HG03060 (cell line): ENCODE data around the gene SLC44A3.
A peak's percentile ranks its signal among the peaks of the same experiment; 100 is the strongest.
"Not testable (repeated sequence)": the region's sequence is repeated elsewhere in the genome, so short reads cannot be mapped to it uniquely, and the experiment has no call there.

ENCODE experiments used
- ATAC-seq: cut with Tn5 transposase; IDR thresholded peaks from one replicate; pipeline ENCODE4 v1.9.1; 2021; ENCODE audit warnings: low read depth, moderate number of reproducible peaks; ENCODE audit not compliant: unreplicated experiment

Gene SLC44A3

GRCh38 chr1:94832931-94833585 lies 12.9 kb downstream of the SLC44A3 start:
- ATAC-seq: no peak

- ATAC-seq: no peak
Observed at GRCh38 chr1:94836891-94837290, 16.7 kb downstream of the SLC44A3 start.

DNA sequence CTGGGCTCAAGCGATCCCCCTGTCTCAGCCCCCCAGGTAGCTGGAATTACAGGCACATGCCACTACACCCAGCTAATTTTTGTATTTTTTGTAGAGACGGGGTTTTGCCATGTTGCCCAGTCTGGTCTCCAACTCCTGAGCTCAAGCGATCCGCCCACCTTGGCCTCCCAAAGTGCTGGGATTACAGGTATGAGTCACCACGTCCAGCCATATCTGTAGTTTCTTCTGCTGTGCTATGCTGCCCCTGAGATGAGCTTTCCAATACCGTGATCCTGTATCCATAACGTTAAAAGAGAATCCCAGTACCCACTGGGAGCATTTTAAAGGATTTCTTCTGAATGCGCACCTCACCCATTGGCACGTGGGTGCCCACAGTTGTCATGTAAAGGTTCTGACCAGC lies 20.2 kb downstream of the SLC44A3 start:
- not testable (repeated sequence) for ATAC-seq

GRCh38 chr1:94840808-94841207 lies 20.7 kb downstream of the SLC44A3 start:
- ATAC-seq: no peak

DNA sequence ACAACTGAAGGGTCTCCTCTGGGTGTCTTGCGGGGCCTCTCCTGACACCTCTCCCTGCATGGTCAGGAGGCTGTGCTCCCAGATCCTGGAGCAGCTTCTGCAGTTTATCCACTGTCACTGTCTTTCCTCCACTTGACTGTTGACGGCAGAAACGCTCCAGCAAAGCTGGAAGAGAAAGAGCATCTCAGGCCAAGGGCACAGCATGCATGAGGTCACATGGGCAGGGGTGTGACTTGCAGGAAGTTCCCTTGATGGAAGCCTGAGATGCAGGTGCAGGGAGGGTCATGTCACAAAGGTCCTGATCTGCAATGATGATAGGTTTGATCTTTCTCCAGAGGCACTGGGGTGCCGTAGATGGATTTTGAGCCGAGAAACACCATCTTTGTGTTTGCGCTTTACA lies 23.3 kb downstream of the SLC44A3 start:
- ATAC-seq: no peak

DNA sequence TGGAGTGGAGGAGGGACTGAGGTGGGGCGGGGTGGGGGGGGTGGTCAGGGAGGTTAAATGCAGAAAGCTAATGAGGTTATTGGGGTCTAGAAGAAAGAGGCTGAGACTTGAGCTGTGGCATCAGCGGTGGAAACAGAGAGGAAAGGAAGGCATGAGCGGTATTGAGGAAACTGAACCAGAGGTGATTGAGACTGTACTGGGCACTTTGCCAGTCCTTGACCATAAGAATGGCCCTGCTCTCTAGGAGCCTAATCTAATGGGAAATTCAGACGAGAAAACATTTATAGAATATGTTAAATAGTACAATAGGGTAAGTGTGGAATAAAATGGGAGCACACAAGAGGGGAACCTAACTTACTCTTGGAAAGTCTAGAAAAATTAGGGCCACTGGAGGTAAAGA lies 23.7 kb downstream of the SLC44A3 start:
- no peak for ATAC-seq

DNA sequence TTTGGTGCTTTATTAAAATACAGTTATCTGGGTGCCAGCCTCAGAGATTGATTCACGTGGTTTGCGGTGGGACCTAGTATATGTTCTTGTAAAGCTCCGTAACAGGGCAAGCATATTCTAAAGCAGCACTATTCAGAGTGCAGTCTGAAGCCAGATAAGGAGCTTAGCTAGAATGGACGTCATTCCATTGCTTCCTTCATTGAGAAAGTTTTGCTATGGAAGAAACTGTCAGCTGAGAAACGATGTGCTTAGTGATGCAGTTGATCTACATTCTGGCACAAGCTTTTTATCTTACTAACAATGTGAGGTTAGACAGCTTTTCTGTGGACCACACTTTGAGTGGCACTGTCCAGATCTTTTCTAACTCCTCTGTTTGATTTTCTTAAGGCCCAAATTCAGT lies 26.2 kb downstream of the SLC44A3 start:
- no peak for ATAC-seq

GRCh38 chr1:94851571-94851970 lies 31.4 kb downstream of the SLC44A3 start:
- ATAC-seq: no peak

- ATAC-seq: no peak
Observed at GRCh38 chr1:94852788-94853187, 32.6 kb downstream of the SLC44A3 start.

DNA sequence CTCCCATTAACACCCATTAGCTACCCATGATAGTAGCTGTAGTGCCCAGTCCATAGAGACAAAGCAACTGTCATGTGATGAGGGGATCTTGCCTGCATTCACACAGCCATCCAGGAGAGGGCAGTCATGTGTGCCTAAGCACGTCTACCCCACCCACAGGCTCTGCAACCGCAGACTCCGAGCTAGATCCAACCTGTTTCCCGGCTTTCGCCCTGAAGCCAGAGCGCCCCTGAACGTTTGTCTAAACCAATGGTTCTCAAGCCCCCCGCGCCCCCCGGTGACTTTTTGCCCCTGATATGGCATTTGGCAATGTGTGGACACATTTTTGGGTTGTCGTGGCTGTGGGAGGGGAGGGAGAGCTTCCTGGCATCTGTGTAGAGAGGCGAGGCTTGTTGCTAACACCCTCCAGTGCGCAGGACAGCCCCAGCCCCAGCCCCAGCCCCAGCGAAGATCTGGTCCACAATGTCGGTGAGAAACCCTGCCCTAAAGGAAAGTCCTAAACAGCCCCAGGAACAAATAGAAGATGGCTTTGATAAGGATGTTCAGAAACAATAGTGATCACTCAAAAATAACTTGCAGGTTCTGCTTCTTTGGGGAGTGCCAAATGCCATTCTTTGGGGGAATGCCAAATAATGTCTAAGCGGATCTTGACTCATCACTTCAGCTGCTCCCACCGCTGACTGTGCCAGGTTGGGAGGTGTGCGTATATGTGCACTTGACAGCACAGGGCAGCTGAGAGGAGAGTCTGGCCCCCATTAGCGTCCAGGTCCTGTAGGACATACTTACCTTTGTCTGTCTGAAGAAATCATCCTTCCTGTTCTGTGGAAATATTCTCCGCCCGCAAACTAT lies 34.5 kb downstream of the SLC44A3 start:
- ATAC-seq: peak; percentile 95

DNA sequence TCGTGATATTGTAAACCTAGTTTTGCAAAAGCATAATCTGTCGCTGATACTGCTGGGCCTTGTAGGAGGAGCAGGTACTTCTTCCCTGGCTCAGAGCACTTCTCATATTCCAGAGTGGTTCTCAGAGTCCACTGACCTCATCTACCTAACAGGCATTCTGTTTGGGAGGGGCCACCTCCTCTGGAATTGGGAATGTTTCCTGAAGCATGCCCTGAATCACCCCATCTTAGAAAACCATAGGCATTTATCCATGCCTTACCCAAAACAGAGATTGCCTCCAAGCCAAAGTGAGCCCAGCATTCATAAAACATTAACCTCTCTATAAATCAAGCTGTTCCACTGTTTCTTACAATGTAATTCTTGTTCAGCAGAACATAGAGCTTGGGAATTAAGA lies 35.1 kb downstream of the SLC44A3 start:
- no peak for ATAC-seq

GRCh38 chr1:94856004-94856403 lies 35.8 kb downstream of the SLC44A3 start:
- no peak for ATAC-seq

GRCh38 chr1:94856868-94857267 lies 36.7 kb downstream of the SLC44A3 start:
- no peak for ATAC-seq

DNA sequence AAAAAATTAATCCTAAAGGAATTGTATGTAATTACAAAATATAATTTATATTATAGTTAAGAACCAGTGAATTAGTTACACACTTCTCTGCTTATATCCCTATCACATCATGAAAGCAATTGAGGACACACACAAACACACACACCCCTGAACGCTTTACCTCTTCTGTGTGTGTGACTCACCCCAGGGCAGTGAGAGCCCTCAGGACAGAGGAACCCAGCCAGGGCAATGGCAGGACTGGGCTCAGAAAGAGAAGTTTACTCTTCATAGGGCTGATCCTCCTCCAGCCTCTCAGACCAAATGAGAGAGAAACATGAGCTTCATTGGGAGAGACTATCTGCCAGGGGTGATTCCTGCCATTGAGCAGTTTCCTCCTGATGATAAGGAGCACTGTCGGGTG lies 38.1 kb downstream of the SLC44A3 start:
- ATAC-seq: no peak

DNA sequence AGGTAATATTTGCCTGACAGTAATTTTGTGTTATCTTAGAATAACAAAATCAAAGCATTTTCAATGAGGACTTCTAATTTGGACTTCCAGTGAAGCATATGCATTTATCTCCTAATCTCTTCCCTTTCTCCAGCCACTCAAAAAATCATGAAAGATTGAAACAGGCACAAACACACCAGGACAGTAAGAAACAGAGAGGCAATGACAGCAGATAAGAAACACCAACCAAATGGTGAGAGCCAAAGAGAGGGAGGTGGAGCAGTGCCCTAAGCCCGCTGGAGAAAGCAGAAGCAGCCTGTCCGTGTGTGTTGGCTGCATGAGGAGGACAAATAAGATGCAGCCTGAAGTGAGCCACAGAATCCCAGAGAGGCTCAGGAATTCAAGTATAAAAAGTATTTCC lies 39.0 kb downstream of the SLC44A3 start:
- no peak for ATAC-seq

GRCh38 chr1:94862718-94863117 lies 42.6 kb downstream of the SLC44A3 start:
- no peak for ATAC-seq

DNA sequence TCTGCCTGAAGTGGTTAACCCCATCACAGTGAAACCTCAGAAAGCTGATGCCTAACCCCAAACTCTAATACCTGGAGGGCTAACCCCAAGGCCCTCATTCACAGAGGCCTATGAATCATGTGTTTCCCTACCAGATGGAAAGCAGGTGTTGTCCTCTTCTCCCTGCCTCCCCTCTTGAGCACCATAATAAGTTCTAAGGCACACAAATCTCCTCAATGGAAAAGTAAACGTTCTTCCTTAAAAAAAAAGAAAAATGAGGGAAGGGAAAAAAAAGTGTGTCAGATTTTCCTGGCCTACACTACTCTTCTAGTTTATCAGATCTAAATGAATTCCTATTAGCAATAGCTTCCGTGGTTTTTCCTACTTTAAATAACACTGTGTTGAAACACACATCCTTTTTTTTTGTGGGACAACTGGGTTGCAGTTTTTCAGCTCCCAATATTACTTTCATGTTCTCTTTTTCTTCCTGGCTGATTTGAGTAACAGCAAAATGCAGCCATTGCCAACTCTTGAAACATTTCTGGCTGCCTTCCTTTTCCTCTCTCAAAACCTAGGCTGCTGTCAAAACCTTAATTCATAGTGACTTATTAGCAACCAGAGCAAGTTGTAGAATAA lies 43.2 kb downstream of the SLC44A3 start:
- no peak for ATAC-seq

DNA sequence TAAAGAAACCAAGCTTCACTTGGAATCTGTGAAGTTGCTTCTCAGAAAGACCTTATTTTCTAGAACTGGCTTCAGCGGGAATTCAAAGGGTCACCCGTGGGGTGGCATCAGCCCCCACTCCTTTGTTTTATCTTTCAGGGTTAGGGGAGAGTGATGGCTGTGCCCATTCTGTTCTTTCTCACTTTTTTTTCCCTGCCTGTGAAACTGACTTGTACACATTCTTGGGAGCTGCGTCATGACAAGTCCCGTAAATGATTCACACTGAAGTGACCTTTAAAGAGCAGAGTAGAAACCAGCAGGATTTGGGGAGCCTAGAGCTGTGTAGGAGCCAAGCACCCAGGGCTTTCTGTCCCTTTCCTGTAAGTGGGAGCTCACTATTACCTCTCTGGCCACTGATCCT lies 43.8 kb downstream of the SLC44A3 start:
- ATAC-seq: no peak

DNA sequence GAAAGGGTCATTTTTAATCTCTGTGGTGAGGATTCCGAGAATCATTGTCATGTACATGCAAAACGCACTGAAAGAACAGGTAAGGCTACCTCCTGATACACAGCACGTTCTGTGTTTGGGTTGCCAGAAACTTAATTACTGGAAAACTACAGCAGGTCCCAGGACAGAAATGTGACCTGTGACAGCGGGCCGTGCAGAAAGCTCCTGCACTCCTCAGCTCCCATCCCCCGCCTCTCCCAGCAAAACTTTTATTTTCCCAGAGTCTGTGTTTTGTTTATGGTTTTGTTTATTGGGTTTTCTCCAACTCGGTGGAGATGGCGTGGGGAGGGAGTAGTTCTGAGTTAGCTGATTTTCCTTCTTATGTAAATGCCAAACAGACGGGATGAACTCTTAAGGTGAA lies 44.7 kb downstream of the SLC44A3 start:
- ATAC-seq: no peak

GRCh38 chr1:94865360-94865759 lies 45.2 kb downstream of the SLC44A3 start:
- ATAC-seq: no peak

DNA sequence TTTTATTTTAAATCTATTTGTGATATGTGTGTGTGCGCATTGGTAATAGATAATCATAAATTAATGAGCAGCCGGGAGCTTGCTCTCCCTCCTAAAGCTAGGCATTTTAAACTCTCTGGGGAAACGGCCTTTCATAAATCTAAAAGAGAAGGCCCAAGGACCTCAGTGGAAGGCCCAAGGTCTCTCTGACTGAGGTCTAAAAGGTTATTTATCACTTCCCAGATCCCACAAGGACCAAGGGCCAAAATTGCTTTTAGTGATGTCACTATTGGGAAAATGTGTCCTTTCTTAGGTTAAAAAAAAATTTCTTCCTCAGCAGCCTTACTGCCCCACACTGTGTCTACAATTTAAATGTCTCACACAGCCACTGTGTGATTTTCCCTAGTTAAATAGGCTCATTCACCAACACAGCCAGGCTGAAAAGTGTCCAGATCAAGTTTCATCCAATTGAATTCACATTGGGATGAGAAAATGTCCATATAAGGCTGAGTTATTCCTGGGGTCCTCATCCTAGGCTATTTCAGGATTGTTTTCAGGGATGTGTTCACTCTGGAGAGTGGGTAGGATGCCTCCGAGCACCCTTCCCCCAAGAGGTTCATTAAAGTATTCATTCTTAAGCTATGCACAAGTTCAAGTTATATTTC lies 46.1 kb downstream of the SLC44A3 start:
- ATAC-seq: no peak
